ENCODE data around the gene FRS3.

FRS3 gene

GRCh38 chr6:41739041-41739440 is 40.7 kb downstream of the FRS3 start:
- no peak for DNase-seq

GRCh38 chr6:41737591-41738130 is 42.0 kb downstream of the FRS3 start:
- no peak for DNase-seq

- DNase-seq: no peak
These were observed 42.7 kb downstream of the FRS3 start for GRCh38 chr6:41736800-41737555.

GRCh38 chr6:41736186-41736733 is 43.4 kb downstream of the FRS3 start:
- DNase-seq: no peak

GRCh38 chr6:41735427-41736185 is 44.1 kb downstream of the FRS3 start, which contains the start of gene TFEB:
Gene TFEB, minus strand, starts transcription at chr6:41735608. Its CDS starts 44,395 bp downstream, at chr6:41691213.
- peak; percentile 96 for DNase-seq

- DNase-seq: peak; percentile 81
These were observed 44.9 kb downstream of the FRS3 start for GRCh38 chr6:41734666-41735426.

GRCh38 chr6:41733707-41734665 is 45.7 kb downstream of the FRS3 start:
- peak; percentile 67 for DNase-seq

- no peak for DNase-seq
These were observed 46.4 kb downstream of the FRS3 start for GRCh38 chr6:41733360-41733706.

- peak; percentile 67 for DNase-seq
These were observed 46.9 kb downstream of the FRS3 start for GRCh38 chr6:41732591-41733359.

- DNase-seq: no peak
These were observed 47.6 kb downstream of the FRS3 start for GRCh38 chr6:41732149-41732548.

GRCh38 chr6:41731561-41732086 is 48.1 kb downstream of the FRS3 start:
- no peak for DNase-seq

- no peak for DNase-seq
These were observed 48.9 kb downstream of the FRS3 start for GRCh38 chr6:41730531-41731436.

- DNase-seq: no peak
These were observed 50.1 kb downstream of the FRS3 start for GRCh38 chr6:41729624-41730023.

GRCh38 chr6:41728954-41729353 is 50.7 kb downstream of the FRS3 start:
- DNase-seq: no peak

- no peak for DNase-seq
These were observed 51.4 kb downstream of the FRS3 start for GRCh38 chr6:41728073-41728936.

- DNase-seq: no peak
These were observed 52.0 kb downstream of the FRS3 start for GRCh38 chr6:41727705-41728072.

GRCh38 chr6:41726876-41727275 is 52.8 kb downstream of the FRS3 start:
- no peak for DNase-seq
